GM23338 (cell line): Measurements from ENCODE around the gene GRM2. TPM values are rescaled to one million over a fixed set of nuclear protein-coding genes. Genes with fewer than 3 reads are reported as not detected.

Experiments
- ATAC-seq: fragments of 200-7000 bp; cut with Tn5 transposase; 3 replicates; pipeline ENCODE4 v1.9.1; 2020
- DNase-seq: peaks from one replicate; pipeline ENCODE4 v3.0.0-alpha.2; 2015; ENCODE audit warnings: low spot score
- H2AFZ ChIP-seq: fragments of 200-600 bp; sonication (generic); 2 replicates; pipeline ENCODE4 v1.8.0; 2016; ENCODE audit warnings: antibody characterized with exemption, mild to moderate bottlenecking, moderate library complexity
- H3F3A ChIP-seq: fragments of 200-600 bp; sonication (generic); replicated peaks from 2 replicates; pipeline ENCODE4 v1.8.0; 2017; ENCODE audit warnings: antibody characterized with exemption, mixed run types, low read depth
- H3K27ac ChIP-seq: fragments of 200-600 bp; sonication (generic); 2 replicates; pipeline ENCODE4 v1.6.1; 2016; ENCODE audit warnings: low read depth
- H3K27me3 ChIP-seq: fragments of 200-600 bp; sonication (generic); 2 replicates; pipeline ENCODE4 v1.8.0; 2016; ENCODE audit warnings: mild to moderate bottlenecking, mixed run types, moderate library complexity; ENCODE audit not compliant: insufficient read depth
- H3K36me3 ChIP-seq: fragments of 200-600 bp; sonication (generic); 2 replicates; pipeline ENCODE4 v1.8.0; 2016; ENCODE audit warnings: mild to moderate bottlenecking; ENCODE audit not compliant: insufficient read depth
- H3K4me1 ChIP-seq: fragments of 200-600 bp; sonication (generic); 2 replicates; pipeline ENCODE4 v1.8.0; 2016; ENCODE audit warnings: mild to moderate bottlenecking, moderate library complexity; ENCODE audit not compliant: insufficient read depth
- H3K4me2 ChIP-seq: fragments of 200-600 bp; sonication (generic); 2 replicates; pipeline ENCODE4 v1.7.1; 2017; ENCODE audit warnings: mixed run types
- H3K4me3 ChIP-seq: fragments of 200-600 bp; sonication (generic); 2 replicates; pipeline ENCODE4 v1.6.1; 2016; ENCODE audit warnings: mixed run types
- H3K79me2 ChIP-seq: fragments of 200-600 bp; sonication (generic); replicated peaks from 2 replicates; pipeline ENCODE4 v1.8.0; 2017; ENCODE audit warnings: mild to moderate bottlenecking; ENCODE audit not compliant: insufficient read depth
- H3K9me2 ChIP-seq: fragments of 200-600 bp; sonication (generic); 2 replicates; pipeline ENCODE4 v1.8.0; 2017; ENCODE audit not compliant: insufficient read depth
- H4K20me1 ChIP-seq: fragments of 200-600 bp; sonication (generic); replicated peaks from 2 replicates; pipeline ENCODE4 v1.8.0; 2017; ENCODE audit warnings: mild to moderate bottlenecking; ENCODE audit not compliant: insufficient read depth
- H3K27ac Mint-ChIP-seq: 2 replicates; pipeline ENCODE4 v1.8.0; 2020; ENCODE audit warnings: inconsistent platforms, mild to moderate bottlenecking, moderate library complexity, mixed read lengths
- H3K27me3 Mint-ChIP-seq: 3 replicates; pipeline ENCODE4 v1.8.0; 2022; ENCODE audit warnings: low read depth, mild to moderate bottlenecking, moderate library complexity, mixed read lengths, inconsistent platforms; ENCODE audit not compliant: insufficient read depth, poor library complexity
- H3K36me3 Mint-ChIP-seq: 3 replicates; pipeline ENCODE4 v1.8.0; 2021; ENCODE audit warnings: low read depth, mild to moderate bottlenecking, inconsistent platforms, moderate library complexity, mixed read lengths
- H3K4me1 Mint-ChIP-seq: 3 replicates; pipeline ENCODE4 v1.8.0; 2020; ENCODE audit warnings: mild to moderate bottlenecking, inconsistent platforms, mixed read lengths
- H3K4me3 Mint-ChIP-seq: 3 replicates; pipeline ENCODE4 v1.8.0; 2021; ENCODE audit warnings: moderate library complexity, mild to moderate bottlenecking, inconsistent platforms, mixed read lengths
- H3K9me3 Mint-ChIP-seq: 3 replicates; pipeline ENCODE4 v1.8.0; 2020; ENCODE audit warnings: moderate library complexity, mild to moderate bottlenecking, inconsistent platforms, mixed read lengths
- CTCF ChIP-seq, 2 experiments: fragments of 200-600 bp in 1 of 2; sonication (generic) in 1 of 2; conservative IDR thresholded peaks; 2 replicates each; pipeline versions ENCODE4 v1.5.1 to v1.6.1; 2016 to 2017; ENCODE audit warnings: antibody characterized with exemption in 2 of 2, low read depth in 2 of 2, mild to moderate bottlenecking in 2 of 2, moderate library complexity in 1 of 2
- EZH2 ChIP-seq: fragments of 200-600 bp; sonication (generic); IDR thresholded peaks from one replicate; pipeline ENCODE4 v1.8.0; 2017; ENCODE audit warnings: antibody characterized with exemption, mild to moderate bottlenecking, low read depth; ENCODE audit not compliant: unreplicated experiment
- EZH2phosphoT487 ChIP-seq: fragments of 200-600 bp; sonication (generic); IDR thresholded peaks from one replicate; pipeline ENCODE4 v1.8.1; 2018; ENCODE audit warnings: antibody characterized with exemption; ENCODE audit not compliant: unreplicated experiment
- JUNB ChIP-seq: IDR thresholded peaks from one replicate; pipeline ENCODE4 v1.6.1; 2016; ENCODE audit warnings: antibody characterized with exemption; ENCODE audit not compliant: unreplicated experiment
- NANOG ChIP-seq: IDR thresholded peaks from 2 replicates; pipeline ENCODE4 v1.6.1; 2016; ENCODE audit warnings: antibody characterized with exemption, borderline replicate concordance
- POLR2AphosphoS5 ChIP-seq: IDR thresholded peaks from 2 replicates; pipeline ENCODE4 v1.6.1; 2016; ENCODE audit warnings: antibody characterized with exemption, low read depth
- REST ChIP-seq: IDR thresholded peaks from one replicate; pipeline ENCODE4 v1.6.1; 2018; ENCODE audit warnings: antibody characterized with exemption; ENCODE audit not compliant: unreplicated experiment
- ZNF114 ChIP-seq: fragments of 250-450 bp; sonication (Bioruptor Pico); IDR thresholded peaks from 2 replicates; pipeline ENCODE4 v1.5.0; 2020; ENCODE audit warnings: mild to moderate bottlenecking, moderate library complexity
- ZNF331 ChIP-seq: fragments of 250-450 bp; sonication (Bioruptor Pico); IDR thresholded peaks from 2 replicates; pipeline ENCODE4 v1.5.0; 2020; ENCODE audit warnings: low read depth, mild to moderate bottlenecking, moderate library complexity
- ZNF462 ChIP-seq: fragments of 250-450 bp; sonication (Bioruptor Pico); IDR thresholded peaks from 2 replicates; pipeline ENCODE4 v1.5.0; 2020; ENCODE audit warnings: mild to moderate bottlenecking, moderate library complexity
- polyA plus RNA-seq: library from polyadenylated mRNA; unstranded; fragments of >200 nt; fragmentation: Nextera tagmentation; extraction: Ambion mirVana; gene quantifications from 2 replicates; pipeline ENCODE4 v1.2.1, GENCODE V29; 2016
- total RNA-seq: library from RNA; depleted of rRNA; stranded (reverse); fragments of >200 nt; shearing (Covaris generic); gene quantifications from 2 replicates; pipeline ENCODE4 v1.2.3, GENCODE V29; 2014

GRM2 gene
- total and polyA plus RNA-seq, 2 experiments from 2014 or later = 2.1 to 5.1 TPM

GRCh38 chr3:51682526-51682925, 24.3 kb upstream of the GRM2 start:
- Histone ChIP-seq H3F3A (no peaks in the 10 kb centered on the region), H3K79me2 (no peaks in the 10 kb centered on the region), H3K4me2 (no peak overlapping the region), H4K20me1 (no peaks in the 10 kb centered on the region), H3K9me2 (no peaks in the 10 kb centered on the region), H3K4me3 (no peak overlapping the region), H3K27me3 (no peaks in the 10 kb centered on the region), H3K36me3 (no peaks in the 10 kb centered on the region), H2AFZ (no peak overlapping the region), H3K27ac (no peak overlapping the region), H3K4me1 (no peaks in the 10 kb centered on the region; the same call in 1 of the 2 replicates)
- peaks cover 7% of the 10 kb centered on the region; the same call in 2 of the 3 replicates for H3K36me3 Mint-ChIP-seq
- H3K4me1 Mint-ChIP-seq = peaks cover 23% of the 10 kb centered on the region
- H3K9me3 Mint-ChIP-seq = no peaks in the 10 kb centered on the region
- peaks cover 19% of the 10 kb centered on the region for H3K27me3 Mint-ChIP-seq
- no peak for TF ChIP-seq EZH2
- no peak overlapping the region for H3K27ac Mint-ChIP-seq
- ATAC-seq (no peak), DNase-seq (no peak)
- no peak overlapping the region for H3K4me3 Mint-ChIP-seq

GRCh38 chr3:51683566-51683965, 23.3 kb upstream of the GRM2 start:
- Mint-ChIP-seq H3K9me3 (no peaks in the 10 kb centered on the region), H3K4me1 (peaks cover 21% of the 10 kb centered on the region), H3K36me3 (peaks cover 7% of the 10 kb centered on the region; the same call in 2 of the 3 replicates), H3K27me3 (peaks cover 21% of the 10 kb centered on the region), H3K27ac (no peak overlapping the region), H3K4me3 (no peak overlapping the region)
- no peak overlapping the region for H2AFZ ChIP-seq
- H3K4me3 ChIP-seq = no peak overlapping the region
- H3K27me3 ChIP-seq = no peaks in the 10 kb centered on the region
- no peaks in the 10 kb centered on the region for H4K20me1 ChIP-seq
- H3F3A ChIP-seq = no peaks in the 10 kb centered on the region
- no peaks in the 10 kb centered on the region for H3K36me3 ChIP-seq
- no peak for DNase-seq
- H3K4me1 ChIP-seq = no peaks in the 10 kb centered on the region; the same call in 1 of the 2 replicates
- H3K4me2 ChIP-seq = no peak overlapping the region
- no peaks in the 10 kb centered on the region for H3K79me2 ChIP-seq
- H3K27ac ChIP-seq = no peak overlapping the region
- no peak for ATAC-seq
- H3K9me2 ChIP-seq = no peaks in the 10 kb centered on the region
- TF ChIP-seq ZNF114 (CRISPR knock-in tag) (no peak), ZNF462 (no peak), NANOG (no peak), ZNF331 (CRISPR knock-in tag) (no peak), JUNB (no peak), CTCF (conservative IDR thresholded peaks at IDR 0.05; ENCODE audit: low read depth in 2 of 2) (no peak), REST (no peak), POLR2AphosphoS5 (no peak), EZH2phosphoT487 (no peak)
